Epidermal melanocyte (primary cell): ENCODE results near the gene SLC8B1.

Experiments
- DNase-seq: peaks from one replicate; pipeline ENCODE4 v3.0.0; 2011; ENCODE audit warnings: low spot score; ENCODE audit not compliant: insufficient read length

Gene SLC8B1

DNA sequence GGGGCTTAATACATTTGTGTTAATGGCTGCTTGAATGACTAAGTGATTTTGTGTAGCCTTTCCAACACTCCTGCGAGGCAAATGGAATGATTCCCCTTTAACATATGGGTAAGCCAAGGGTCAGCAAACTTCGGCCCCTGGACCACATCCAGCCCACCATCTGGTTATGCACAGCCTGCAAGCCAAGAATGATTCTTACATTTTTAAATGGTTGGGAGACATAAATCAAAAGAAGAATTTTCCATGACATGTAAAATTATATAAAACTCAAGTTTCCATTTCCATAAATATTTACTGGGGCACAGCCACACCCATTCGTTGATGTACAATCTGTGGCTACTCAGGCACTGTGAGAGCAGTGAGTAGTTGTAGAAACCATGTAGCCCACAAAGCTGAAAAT is 9.0 kb downstream of the SLC8B1 start:
- no peak for DNase-seq

DNA sequence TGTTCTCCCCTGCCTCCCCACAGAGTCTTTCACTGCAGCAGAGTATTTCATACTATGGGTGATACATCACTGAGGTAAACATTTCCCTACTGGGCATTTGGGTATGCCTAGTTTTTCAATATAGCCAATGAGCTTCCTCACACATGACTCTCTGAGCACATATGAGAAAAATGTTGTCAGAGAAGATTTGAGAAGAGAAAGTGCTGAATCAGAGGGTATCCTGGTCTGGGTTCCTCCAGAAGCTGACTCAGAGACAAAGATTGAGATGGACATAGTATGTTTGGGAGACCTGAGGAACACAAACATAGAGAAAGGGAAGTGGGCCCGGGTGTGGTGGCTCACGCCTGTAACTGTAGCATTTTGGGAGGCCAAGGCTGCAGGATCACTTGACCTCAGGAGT is 12.6 kb downstream of the SLC8B1 start:
- no peak for DNase-seq

DNA sequence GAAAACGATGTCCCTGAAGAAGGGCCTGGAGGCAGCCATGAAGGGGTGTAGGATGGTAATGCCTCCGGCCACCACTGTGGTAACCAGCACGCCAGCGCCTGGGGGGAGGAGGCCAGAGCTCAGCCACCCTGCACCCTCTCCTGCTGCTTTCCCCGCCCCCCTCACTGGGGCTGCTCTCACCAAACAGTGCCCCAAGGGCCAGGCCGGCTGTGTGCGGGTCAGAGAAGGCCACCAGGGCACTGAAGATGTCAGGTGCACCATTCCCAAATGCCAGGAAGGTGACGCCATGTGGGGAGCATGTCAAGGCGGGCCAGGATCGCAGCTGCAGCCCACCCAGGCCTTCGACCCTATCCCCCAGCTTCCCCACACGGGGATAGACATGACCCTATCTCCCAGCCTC is 14.5 kb downstream of the SLC8B1 start:
- no peak for DNase-seq

DNA sequence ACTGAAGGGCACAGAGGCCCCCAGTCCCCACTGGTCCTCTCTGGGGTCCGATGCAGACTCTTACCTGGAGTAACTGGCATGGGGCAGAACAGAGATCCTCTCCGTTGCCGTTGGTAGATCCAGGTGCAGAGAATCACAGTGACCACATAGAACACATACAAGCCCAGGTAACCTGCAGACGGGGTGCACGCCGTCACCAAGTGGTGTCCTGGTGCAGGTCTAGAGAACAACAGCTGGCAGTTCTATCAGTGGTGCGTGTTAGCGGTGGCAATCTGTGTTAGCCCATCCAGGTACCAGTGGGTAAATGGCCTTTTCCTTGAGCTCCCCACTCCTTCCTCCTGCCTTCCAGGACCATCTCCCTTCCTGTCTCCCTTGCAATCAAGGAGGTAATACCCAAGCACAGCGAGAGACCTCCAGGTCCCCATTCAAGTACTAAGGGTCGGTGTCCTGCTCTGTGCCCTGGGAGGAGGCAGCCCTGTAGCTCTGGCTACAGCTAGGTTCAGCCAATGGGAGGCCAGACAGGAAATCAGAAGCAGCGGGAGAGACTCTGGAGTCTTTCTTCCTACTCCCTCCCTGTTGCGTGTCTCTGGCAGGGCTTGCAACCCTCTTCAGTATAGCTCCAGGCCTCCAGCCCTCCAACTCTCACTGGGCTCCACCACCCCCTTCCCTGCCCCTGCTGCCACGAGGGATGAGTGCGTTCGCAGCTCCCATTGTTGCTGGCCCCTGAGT is 15.8 kb downstream of the SLC8B1 start:
- DNase-seq, result no peak

DNA sequence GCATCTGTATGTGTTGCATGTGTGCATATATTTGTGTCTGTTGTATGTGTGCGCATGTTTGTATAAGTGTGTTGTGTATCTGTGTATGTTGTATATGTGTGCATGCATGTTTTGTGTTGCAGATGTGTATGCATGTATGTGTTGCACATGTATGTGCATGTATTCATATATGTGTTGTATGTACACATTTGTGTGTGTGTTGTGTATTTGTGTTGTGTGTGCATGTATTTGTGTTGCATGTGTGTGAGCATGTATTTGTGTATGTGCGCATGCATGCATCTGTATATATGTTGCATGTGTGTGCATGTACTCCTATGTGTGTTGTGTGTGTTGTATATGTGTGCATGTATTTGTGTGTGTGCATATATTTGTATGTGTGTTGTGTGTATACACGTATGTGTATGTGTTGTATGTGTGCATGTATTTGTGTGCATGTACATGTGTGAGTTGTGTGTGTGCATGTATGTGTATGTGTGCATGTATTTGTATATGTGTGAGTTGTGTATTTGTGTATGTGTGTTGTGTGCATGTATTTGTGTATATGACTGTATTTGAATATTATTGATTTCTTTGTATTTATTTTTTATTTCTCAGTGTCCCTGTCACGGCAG is 16.8 kb downstream of the SLC8B1 start:
- no peak for DNase-seq

DNA sequence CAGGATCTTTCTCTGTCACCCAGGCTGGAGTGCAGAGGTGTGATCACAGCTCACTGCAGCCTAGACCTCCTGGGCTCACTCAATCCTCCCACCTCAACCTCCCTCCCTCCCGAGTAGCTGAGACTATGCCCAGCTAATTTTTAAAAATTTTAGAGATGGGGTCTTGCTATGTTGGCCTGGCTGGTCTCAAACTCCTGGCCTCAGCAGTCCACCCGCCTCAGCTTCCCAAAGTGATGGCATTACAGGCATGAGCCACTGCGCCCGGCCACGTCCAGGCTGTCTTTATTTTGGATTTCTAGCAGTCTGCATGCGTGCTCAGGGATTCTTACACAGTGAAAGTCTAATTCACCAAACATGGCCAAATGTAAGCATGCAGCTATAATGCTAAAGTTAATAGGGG is 17.8 kb downstream of the SLC8B1 start:
- DNase-seq, result no peak

DNA sequence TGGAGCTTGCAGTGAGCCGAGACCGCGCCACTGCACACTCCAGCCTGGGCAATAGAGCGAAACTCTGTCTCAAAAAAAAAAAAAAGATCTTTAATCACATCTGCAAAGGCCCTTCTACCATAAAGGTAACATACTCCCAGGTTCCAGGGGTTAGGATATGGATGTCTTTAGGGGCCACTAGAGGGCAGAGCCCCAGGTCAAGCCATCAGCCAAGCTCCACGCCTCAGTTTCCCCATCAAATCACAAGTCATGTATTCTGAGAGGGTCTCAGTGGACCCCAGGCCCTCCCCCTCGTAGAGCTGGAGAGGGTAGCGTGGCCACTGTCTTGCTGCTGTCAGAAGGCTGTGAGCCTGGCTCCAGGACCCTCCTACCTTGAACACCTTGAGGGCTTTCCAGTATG is 18.8 kb downstream of the SLC8B1 start:
- DNase-seq, result no peak

DNA sequence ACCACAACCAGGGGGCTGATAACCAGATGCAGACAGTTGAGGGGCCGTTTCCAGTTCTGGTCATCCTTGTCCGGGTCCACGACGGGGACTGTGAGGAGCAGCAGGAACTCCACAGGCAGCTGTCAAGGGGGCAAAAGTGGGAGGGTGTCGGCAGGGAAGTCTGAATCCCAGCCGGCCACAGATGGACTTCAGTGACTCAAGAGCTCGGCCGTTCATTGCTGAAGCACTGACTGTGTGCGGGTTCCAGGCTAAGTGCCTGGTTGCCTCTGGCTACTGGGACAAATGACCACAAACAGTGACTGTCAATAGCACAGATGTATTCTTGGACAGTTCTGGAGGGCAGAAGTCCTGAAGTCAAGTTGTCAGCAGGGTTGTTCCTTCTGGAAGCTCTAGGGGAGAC is 19.6 kb downstream of the SLC8B1 start:
- no peak for DNase-seq

DNA sequence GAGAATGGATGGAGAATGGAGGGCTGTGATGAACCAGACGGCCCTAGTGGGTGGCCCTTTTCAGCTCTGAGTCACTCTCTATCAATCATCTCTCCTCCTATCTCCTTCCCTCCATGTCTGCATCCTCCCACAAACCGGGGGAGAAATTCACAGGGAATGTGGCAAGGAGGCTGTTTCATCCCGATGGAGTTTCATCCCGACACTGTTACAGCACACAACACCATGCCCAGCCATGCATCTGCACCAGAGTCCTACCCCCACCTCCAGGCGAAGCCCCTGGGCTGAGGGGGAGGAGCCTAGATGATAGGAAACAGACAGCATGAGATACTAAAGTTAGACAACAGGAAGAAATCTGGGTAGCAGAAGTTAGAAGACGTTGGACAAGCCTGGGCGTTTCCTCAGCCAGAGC is 20.8 kb downstream of the SLC8B1 start:
- no peak for DNase-seq

DNA sequence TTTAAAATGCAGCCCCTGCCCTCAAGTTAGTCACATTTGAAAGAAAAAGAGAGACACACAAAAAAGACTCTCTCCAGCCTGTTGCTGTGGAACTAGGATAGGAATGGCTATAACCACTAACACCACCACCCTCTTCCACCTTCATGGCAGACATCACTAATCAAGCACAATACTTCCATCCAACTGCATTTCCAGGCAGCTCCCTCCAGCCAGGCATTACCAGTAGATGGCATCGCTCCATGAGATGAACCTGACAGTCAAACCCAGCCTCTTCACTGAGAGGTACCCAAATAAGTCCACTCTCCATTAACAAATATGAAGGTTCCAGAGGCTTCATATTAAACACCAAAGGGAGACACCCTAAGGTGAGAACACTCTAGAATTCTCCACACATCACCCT is 24.4 kb downstream of the SLC8B1 start:
- DNase-seq, result no peak

DNA sequence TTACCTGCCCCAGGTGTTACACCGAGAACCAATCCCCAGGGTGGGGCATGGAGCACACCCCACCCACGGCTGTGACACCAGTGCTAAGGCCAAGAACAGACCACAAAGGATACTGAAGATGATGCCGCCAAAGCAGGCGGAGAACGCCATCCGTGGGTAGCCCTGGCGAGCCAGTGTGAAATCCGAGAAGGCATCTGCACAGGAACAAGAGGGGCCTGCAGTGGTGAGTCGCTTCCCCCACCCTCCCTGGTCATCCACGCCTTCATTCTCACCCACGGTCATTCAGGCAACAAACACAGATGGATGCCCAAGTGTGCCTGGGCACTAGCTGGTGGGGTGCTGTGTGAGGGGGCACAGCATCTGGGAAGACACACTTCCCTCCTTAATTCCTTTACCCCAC is 28.5 kb downstream of the SLC8B1 start:
- DNase-seq, result no peak

DNA sequence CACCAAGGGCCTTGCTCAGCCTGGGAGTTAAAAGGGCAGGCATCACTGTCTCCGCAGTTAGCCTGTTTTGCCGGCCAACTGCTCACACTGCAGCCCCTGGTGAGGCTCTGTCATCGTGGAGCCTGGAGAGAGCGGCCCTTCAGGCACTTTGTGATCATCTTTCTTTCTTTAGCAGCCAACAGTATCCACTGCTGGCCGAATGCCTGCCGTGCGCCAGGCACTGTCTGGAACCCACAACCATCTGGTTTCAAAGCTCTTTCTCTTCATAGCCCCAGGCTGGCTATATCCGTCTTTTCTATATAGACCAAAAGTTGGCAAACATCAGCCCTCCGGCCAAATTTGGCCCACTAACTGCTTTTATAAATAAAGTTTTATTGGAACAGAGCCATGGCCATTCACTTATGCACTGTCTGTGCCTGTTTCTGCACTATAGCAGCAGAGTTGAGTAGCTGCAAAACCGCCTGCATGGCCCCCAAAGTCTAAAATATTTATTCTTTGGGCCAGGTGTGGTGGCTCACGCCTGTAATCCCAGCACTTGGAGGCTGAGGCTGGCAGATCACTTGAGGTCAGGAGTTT is 29.5 kb downstream of the SLC8B1 start:
- DNase-seq, result no peak

DNA sequence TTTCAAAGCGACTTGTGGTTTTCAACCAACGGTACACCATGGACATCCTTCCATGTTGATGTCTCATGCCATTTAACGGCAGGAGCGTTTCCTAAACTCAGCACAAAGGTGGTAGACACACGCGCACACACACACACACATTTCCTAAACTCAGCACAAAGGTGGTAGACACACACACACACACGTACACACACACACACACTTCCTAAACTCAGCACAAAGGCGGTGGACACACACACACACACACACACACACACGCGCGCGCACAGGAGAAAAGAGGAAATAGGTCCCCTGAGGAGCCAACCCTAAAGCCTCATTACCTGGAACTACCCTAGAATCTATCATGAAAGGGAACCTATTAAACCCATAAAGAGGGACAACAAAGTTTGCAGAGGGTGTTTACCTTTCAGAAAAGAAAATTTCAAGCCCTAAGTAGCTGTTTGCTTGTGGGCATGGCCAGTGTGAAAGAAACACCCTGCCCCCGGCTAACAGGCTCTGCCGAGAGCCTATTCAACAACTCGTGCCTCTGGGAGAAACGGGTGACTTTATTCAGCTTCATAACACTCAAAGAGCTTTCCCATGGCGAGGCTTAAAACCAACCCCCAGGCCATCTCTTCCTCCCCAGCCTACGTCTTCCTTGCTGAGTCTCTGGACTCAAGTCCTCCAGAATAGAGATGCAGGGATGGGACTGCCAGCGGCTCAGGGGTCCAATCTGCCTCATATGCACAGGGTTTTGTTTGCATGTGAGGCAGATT is 31.8 kb downstream of the SLC8B1 start:
- peak; percentile 50 for DNase-seq

DNA sequence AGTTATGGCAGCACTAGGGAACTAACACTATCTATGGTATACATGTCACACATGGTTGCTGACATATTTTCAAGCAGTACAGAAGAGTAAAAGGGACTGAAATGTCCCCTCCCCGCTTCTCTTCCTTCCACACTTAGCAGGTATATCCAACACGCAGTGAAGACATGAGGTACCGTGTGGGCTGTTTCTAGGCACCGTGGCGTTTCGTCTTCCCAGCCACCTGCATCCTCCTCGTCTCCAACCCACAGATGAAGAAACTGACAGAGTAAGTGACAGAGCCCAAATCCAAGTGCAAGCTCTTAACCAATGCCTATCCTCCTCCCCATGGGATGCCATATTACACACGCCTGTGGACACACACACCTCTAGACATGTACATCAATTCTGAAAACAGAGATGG is 32.4 kb downstream of the SLC8B1 start:
- no peak for DNase-seq

DNA sequence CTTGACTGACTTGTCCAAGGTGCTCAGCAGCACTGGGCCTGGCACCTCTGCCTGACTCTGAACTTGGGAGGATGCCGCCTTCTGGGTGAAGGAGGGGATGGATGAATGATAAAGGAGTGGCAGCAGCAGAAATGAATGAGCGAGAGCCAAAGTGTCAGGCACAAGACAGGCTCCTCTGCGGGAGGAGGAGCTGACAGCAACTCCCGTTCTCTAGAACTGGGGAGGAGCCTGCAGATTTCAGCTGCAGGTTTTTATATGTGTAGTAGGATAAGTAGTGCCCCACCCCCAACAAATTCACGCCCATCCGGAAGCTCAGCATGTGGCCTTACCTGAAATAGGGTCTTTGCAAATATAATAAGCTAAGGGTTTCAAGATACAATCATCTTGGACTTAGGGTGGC is 33.1 kb downstream of the SLC8B1 start:
- no peak for DNase-seq

DNA sequence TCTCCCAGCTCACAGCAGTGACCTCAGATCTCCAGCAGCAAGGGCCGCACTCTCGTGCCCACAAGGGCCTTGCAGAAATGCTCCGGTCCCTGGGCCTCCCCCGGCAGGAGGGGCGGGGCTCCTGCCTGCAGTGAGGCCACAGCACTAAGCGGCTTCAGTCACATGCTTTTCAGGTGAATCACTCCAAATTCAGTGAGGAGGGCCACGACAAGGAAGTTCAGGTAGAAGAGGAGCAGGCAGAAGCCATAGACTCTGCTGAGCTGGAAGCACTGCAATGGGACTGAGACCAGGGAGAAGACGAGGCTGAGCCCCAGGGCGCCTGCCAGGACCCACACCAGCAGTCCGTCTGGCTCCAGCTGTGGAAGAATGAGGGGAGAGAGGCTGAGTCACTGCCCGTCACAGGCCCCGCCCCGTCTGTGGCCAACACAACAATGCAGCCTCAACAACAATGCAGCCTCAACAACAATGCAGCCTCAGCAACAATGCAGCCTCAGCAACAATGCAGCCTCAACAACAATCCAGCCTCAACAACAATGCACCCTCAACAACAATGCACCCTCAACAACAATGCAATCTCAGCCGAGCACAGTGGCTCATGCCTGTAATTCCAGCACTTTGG is 35.2 kb downstream of the SLC8B1 start:
- DNase-seq, result peak; percentile 63

DNA sequence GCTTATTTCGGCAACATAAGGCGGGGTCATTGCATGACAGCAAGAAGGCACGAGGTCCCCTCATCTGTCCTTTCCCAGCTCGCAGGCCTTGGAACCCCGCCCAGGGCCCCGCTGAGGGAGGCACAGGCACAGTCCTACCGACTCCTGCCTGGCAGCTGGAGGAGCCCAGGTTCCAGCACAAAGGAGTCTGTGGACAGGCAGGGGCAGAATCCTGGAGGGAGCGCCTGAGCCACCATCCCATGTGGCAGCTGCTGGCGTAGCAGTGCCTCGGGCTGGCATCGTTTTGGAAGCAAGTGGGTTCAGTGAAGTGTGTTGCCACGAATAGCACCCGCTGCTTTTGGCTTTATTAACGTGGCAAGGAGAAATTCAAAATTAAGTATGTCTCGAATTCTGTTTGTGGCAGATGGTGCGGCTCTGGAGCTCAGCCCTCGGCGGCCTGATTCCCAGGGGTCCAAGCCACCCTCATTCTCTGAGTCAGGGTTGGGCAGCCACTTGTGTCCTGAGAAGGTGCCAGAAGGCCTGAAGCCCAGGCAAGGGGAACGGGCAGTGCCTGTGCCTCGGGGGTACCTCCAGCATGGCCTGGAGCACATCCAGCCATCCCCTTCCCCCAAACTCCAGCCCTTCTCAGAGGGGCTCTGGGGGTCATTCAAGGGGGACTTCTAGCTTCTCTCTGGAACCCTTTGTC is 35.9 kb downstream of the SLC8B1 start:
- DNase-seq, result no peak

DNA sequence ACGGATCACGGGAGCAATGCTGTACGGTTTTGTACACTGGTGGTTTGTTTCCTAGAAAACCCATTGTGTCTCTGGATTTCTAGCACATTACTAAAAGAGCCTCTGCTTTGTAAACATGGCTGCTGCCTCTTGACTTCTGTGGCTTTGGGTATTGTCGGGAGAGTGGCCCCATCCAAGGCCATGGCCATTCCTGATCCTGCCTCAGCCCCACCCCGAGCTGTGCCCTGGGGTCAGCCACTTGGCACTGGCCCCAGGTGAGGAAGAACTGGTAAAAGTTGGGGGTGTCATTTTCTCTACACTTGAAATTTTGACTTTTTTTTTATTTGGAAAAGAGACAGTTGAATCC is 36.5 kb downstream of the SLC8B1 start:
- DNase-seq, result no peak

DNA sequence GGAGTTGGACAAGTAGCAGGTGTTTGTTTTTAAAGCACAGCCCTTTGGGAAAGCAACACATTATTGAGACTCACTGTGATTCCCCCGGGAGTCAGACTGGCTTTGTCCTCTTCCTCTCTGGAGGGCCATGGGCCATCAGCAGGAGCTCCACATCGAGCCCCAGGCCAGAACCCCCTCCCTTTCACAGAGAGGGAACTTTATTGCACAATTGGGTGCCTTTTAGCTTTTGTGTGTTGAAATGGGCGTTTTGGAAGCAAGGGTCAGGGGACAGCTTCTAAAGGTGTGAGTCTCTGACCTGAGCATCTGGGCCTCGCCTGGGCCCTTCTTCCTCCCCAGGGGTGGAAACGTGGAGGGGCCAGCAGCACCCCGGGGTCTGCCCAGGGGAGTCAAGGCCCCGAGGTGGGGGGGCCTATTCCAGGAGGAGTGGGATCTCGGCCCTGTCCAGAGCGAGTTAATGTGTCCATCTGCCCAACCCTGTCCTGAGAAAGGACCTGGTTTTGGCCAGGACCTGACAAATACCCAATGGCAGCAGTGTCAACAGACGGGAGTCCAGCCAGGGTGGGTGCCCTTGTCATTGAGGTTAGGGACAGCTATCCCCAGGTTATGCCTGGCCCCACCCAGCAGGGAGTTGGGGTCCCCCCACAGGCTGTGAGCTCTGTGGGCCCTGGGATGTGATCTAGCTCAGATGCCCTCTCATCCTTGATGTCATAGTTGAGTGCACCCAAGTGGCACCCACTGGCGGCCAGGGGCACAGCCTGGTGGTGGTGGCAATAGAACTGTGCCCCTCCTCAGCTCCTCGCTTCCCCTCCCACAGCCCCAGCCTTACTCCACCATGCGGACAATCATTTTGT is 37.1 kb downstream of the SLC8B1 start:
- DNase-seq, result no peak

DNA sequence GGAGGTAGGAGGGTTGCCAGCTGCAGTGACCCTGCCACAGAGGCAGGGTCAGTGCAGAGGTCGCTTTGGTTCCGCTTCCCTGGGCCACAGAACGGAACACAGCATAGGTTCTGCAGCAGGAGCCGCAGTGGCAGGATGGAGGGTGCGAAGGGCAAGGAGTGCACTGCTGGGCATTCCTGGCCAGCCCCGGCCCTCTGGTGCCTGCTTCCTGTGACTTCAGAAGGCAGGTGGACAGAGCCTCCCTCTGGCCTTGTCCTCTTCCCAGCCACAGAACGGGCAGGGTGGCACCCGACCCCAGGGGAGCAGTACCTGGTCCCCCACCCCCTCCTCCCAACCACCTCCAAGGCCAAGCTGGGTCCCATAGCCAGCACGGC is 37.7 kb downstream of the SLC8B1 start:
- DNase-seq, result no peak
